Astrocyte of the cerebellum (primary cell): ENCODE results near the gene ORMDL1.

ENCODE experiments used
- DNase-seq: peaks from one replicate; pipeline ENCODE4 v3.0.0-alpha.2; 2011; ENCODE audit warnings: low read depth
- H3K4me3 ChIP-seq: 2 replicates; pipeline ENCODE4 v1.5.1; 2011; ENCODE audit warnings: mild to moderate bottlenecking, low read depth, low read length, moderate library complexity
- CTCF ChIP-seq: IDR thresholded peaks from 2 replicates; pipeline ENCODE4 v1.5.1; 2012; ENCODE audit warnings: low read length, low read depth, moderate library complexity, mild to moderate bottlenecking; ENCODE audit errors: missing control alignments
- in situ Hi-C: cut with HindIII; loops from 2 replicates; pipeline ENCODE4 v1.10.0; 2017; ENCODE audit warnings: low sequenced_read_pairs

ORMDL1 gene

GRCh38 chr2:189798312-189799029 lies 14.3 kb upstream of the ORMDL1 start:
- peak; percentile 31 for TF ChIP-seq CTCF
- no peak overlapping the region for H3K4me3 ChIP-seq
- in situ Hi-C loops: no loop called here
- peak; percentile 18 for DNase-seq

- TF ChIP-seq CTCF: no peak
- in situ Hi-C loops: no loop called here
- DNase-seq: no peak
These were observed 13.8 kb upstream of the ORMDL1 start for GRCh38 chr2:189797902-189798301.

GRCh38 chr2:189794310-189794709 lies 10.2 kb upstream of the ORMDL1 start:
- in situ Hi-C loops: no loop called here
- no peak for TF ChIP-seq CTCF
- H3K4me3 ChIP-seq: no peak overlapping the region
- no peak for DNase-seq

More at GRCh38 chr2:189797902-189798301, 13.8 kb upstream of the ORMDL1 start:
- H3K4me3 ChIP-seq: no peak overlapping the region

- TF ChIP-seq CTCF: no peak
- in situ Hi-C loops: no loop called here
- H3K4me3 ChIP-seq: no peak overlapping the region
- DNase-seq: no peak
These were observed 7.4 kb upstream of the ORMDL1 start for GRCh38 chr2:189791338-189792042.

- TF ChIP-seq CTCF: no peak
- peak overlapping the region; percentile 78 for H3K4me3 ChIP-seq
- peak; percentile 8 for DNase-seq
- in situ Hi-C loops: no loop called here
These were observed 650 bp downstream of the ORMDL1 start for GRCh38 chr2:189783451-189783926.

GRCh38 chr2:189782221-189782671 lies 1.9 kb downstream of the ORMDL1 start:
- DNase-seq: no peak
- TF ChIP-seq CTCF: no peak
- in situ Hi-C loops: no loop called here
- H3K4me3 ChIP-seq: peak overlapping the region; percentile 78
